Fibroblast of pulmonary artery (primary cell): ENCODE data around the gene ERVH48-1.
A peak's percentile ranks its signal among the peaks of the same experiment; 100 is the strongest.
"Not testable (repeated sequence)": the region's sequence is repeated elsewhere in the genome, so short reads cannot be mapped to it uniquely, and the experiment has no call there.

ENCODE experiments used
- DNase-seq: peaks from one replicate; pipeline ENCODE4 v3.0.0-alpha.2; 2010; ENCODE audit warnings: low read depth
- H3K4me3 ChIP-seq: replicated peaks from 2 replicates; pipeline ENCODE4 v1.5.1; 2011; ENCODE audit warnings: low read depth, mild to moderate bottlenecking, control low read depth, low read length, moderate library complexity
- CTCF ChIP-seq: IDR thresholded peaks from 2 replicates; pipeline ENCODE4 v1.5.1; 2011; ENCODE audit warnings: mild to moderate bottlenecking, control low read depth, low read length, inconsistent platforms; ENCODE audit errors: missing control alignments

The ERVH48-1 gene

GRCh38 chr21:42878678-42878992 is 46.8 kb downstream of the ERVH48-1 start:
- H3K4me3 ChIP-seq: peak overlapping the region; percentile 94
- no peak for TF ChIP-seq CTCF
- DNase-seq: no peak

GRCh38 chr21:42875811-42876210 is 49.6 kb downstream of the ERVH48-1 start:
- DNase-seq, H3K4me3 ChIP-seq: not testable (repeated sequence)

- no peak for DNase-seq
- TF ChIP-seq CTCF: no peak
- no peak overlapping the region for H3K4me3 ChIP-seq
Observed at GRCh38 chr21:42873096-42873495, 52.3 kb downstream of the ERVH48-1 start.

- TF ChIP-seq CTCF: no peak
Observed at GRCh38 chr21:42868196-42868595, 57.2 kb downstream of the ERVH48-1 start.

More at GRCh38 chr21:42868196-42868595, 57.2 kb downstream of the ERVH48-1 start:
- no peak overlapping the region for H3K4me3 ChIP-seq
- no peak for DNase-seq
